ENCODE data around the gene ZSCAN10. TPM values are rescaled to one million over a fixed set of nuclear protein-coding genes. Genes with fewer than 3 reads are reported as not detected.

The ZSCAN10 gene
- total RNA-seq, 1 donor from 2014 or later = 50.7 TPM

GRCh38 chr16:3051494-3051893 is 47.6 kb downstream of the ZSCAN10 start:
- peaks cover 28% of the 10 kb centered on the region for H3K36me3 Mint-ChIP-seq (ENCODE audit: low read depth, unreplicated experiment)
- H3K4me1 Mint-ChIP-seq (ENCODE audit: unreplicated experiment) = peaks cover 7% of the 10 kb centered on the region
- no peak for DNase-seq (ENCODE audit: low spot score)
- H3K4me3 Mint-ChIP-seq (ENCODE audit: unreplicated experiment) = no peak overlapping the region
- no peaks in the 10 kb centered on the region for H3K9me3 Mint-ChIP-seq (ENCODE audit: unreplicated experiment)
- TF ChIP-seq, protein P1, sequence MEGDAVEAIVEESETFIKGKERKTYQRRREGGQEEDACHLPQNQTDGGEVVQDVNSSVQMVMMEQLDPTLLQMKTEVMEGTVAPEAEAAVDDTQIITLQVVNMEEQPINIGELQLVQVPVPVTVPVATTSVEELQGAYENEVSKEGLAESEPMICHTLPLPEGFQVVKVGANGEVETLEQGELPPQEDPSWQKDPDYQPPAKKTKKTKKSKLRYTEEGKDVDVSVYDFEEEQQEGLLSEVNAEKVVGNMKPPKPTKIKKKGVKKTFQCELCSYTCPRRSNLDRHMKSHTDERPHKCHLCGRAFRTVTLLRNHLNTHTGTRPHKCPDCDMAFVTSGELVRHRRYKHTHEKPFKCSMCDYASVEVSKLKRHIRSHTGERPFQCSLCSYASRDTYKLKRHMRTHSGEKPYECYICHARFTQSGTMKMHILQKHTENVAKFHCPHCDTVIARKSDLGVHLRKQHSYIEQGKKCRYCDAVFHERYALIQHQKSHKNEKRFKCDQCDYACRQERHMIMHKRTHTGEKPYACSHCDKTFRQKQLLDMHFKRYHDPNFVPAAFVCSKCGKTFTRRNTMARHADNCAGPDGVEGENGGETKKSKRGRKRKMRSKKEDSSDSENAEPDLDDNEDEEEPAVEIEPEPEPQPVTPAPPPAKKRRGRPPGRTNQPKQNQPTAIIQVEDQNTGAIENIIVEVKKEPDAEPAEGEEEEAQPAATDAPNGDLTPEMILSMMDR (IDR thresholded peaks at IDR 0.05; ENCODE audit: unreplicated experiment) = no peak
- H3K27ac Mint-ChIP-seq (ENCODE audit: unreplicated experiment) = no peak overlapping the region
- H3K27me3 Mint-ChIP-seq (ENCODE audit: unreplicated experiment) = peaks cover 18% of the 10 kb centered on the region

DNA sequence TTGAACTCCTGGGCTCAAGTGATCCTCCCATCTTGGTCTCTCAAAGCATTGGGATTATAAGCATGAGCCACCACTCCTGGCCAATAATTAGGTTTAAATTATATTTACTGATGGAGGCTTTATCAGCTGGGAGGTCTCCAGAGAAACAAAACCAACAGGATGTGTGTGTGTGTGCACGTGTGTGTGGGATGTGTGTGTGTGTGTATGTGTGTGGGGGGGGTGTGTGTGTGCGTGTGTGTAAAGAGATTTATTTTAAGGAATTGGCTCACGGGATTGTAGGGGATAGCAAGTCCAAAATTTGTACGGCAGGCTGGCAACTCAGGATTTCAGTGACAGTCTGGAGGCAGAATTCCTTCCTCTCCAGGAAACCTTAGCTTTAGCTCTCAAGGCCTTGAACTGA is 48.1 kb downstream of the ZSCAN10 start:
- Mint-ChIP-seq H3K4me1 (ENCODE audit: unreplicated experiment) (peaks cover 7% of the 10 kb centered on the region), H3K4me3 (ENCODE audit: unreplicated experiment) (no peak overlapping the region), H3K36me3 (ENCODE audit: low read depth, unreplicated experiment) (peaks cover 28% of the 10 kb centered on the region), H3K9me3 (ENCODE audit: unreplicated experiment) (no peaks in the 10 kb centered on the region), H3K27ac (ENCODE audit: unreplicated experiment) (no peak overlapping the region), H3K27me3 (ENCODE audit: unreplicated experiment) (peaks cover 18% of the 10 kb centered on the region)
- no peak for DNase-seq (ENCODE audit: low spot score)
- TF ChIP-seq, protein P1 (IDR thresholded peaks at IDR 0.05; ENCODE audit: unreplicated experiment) = no peak

GRCh38 chr16:3050487-3050886 is 48.6 kb downstream of the ZSCAN10 start:
- TF ChIP-seq, protein P1 (IDR thresholded peaks at IDR 0.05; ENCODE audit: unreplicated experiment) = no peak
- Mint-ChIP-seq H3K4me3 (ENCODE audit: unreplicated experiment) (no peak overlapping the region), H3K4me1 (ENCODE audit: unreplicated experiment) (peaks cover 7% of the 10 kb centered on the region), H3K27ac (ENCODE audit: unreplicated experiment) (no peak overlapping the region), H3K36me3 (ENCODE audit: low read depth, unreplicated experiment) (peaks cover 28% of the 10 kb centered on the region), H3K27me3 (ENCODE audit: unreplicated experiment) (peaks cover 16% of the 10 kb centered on the region), H3K9me3 (ENCODE audit: unreplicated experiment) (no peaks in the 10 kb centered on the region)
- no peak for DNase-seq (ENCODE audit: low spot score)

DNA sequence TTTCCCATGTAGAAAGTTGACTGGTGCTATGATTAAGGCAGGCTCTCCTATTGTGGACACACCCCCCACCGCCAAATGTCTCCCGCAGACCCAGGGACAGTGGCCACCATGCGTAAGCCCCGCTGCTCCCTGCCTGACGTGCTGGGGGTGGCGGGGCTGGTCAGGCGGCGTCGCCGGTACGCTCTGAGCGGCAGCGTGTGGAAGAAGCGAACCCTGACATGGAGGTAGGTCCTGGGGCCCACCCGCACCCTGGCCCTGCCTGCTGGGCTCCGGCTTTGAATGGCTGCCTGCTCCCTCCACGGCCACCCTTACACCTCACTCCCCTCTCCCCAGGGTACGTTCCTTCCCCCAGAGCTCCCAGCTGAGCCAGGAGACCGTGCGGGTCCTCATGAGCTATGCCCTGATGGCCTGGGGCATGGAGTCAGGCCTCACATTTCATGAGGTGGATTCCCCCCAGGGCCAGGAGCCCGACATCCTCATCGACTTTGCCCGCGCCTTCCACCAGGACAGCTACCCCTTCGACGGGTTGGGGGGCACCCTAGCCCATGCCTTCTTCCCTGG is 49.1 kb downstream of the ZSCAN10 start:
- peaks cover 24% of the 10 kb centered on the region for H3K36me3 Mint-ChIP-seq (ENCODE audit: low read depth, unreplicated experiment)
- TF ChIP-seq, protein P1 (IDR thresholded peaks at IDR 0.05; ENCODE audit: unreplicated experiment) = no peak
- peaks cover 9% of the 10 kb centered on the region for H3K4me1 Mint-ChIP-seq (ENCODE audit: unreplicated experiment)
- H3K27me3 Mint-ChIP-seq (ENCODE audit: unreplicated experiment) = peaks cover 18% of the 10 kb centered on the region
- no peak overlapping the region for H3K4me3 Mint-ChIP-seq (ENCODE audit: unreplicated experiment)
- no peak overlapping the region for H3K27ac Mint-ChIP-seq (ENCODE audit: unreplicated experiment)
- DNase-seq (ENCODE audit: low spot score) = no peak
- no peaks in the 10 kb centered on the region for H3K9me3 Mint-ChIP-seq (ENCODE audit: unreplicated experiment)

- H3K4me1 Mint-ChIP-seq (ENCODE audit: unreplicated experiment) = peaks cover 8% of the 10 kb centered on the region
- no peak overlapping the region for H3K27ac Mint-ChIP-seq (ENCODE audit: unreplicated experiment)
- H3K9me3 Mint-ChIP-seq (ENCODE audit: unreplicated experiment) = no peaks in the 10 kb centered on the region
- H3K36me3 Mint-ChIP-seq (ENCODE audit: low read depth, unreplicated experiment) = peaks cover 11% of the 10 kb centered on the region
- DNase-seq (ENCODE audit: low spot score) = no peak
- TF ChIP-seq, protein P1 (IDR thresholded peaks at IDR 0.05; ENCODE audit: unreplicated experiment) = no peak
- H3K27me3 Mint-ChIP-seq (ENCODE audit: unreplicated experiment) = peaks cover 22% of the 10 kb centered on the region
- H3K4me3 Mint-ChIP-seq (ENCODE audit: unreplicated experiment) = no peak overlapping the region
Measured at GRCh38 chr16:3047387-3047720, 51.7 kb downstream of the ZSCAN10 start.
